ENCODE measurements around the gene ZFAND2B. TPM values are rescaled to one million over a fixed set of nuclear protein-coding genes. Genes with fewer than 3 reads are reported as not detected.

The ZFAND2B gene
- total RNA-seq, 1 experiment from 2014 or later = 19.5 TPM

DNA sequence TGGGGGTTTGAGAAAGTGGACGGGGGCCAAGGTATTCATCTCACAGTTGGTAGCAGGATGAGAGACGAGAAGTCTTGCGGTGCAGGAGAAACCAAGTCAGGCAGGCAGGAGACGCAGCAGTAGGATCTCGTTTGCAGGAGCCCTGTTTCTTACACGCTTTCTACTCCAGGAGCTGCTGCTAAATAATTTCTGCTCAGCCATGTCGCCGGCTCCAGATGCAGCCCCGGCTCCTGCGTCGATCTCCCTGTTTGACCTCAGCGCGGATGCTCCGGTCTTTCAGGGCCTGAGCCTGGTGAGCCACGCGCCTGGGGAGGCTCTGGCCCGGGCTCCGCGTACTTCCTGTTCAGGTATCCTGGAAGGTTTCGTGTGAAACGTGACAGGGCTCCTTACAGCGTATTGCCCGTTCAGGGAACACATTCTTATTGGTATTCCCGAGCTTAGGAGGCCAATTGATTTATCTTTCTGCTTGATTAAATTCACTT, 23.5 kb downstream of the ZFAND2B start (continued):
- TF ChIP-seq, protein P1, sequence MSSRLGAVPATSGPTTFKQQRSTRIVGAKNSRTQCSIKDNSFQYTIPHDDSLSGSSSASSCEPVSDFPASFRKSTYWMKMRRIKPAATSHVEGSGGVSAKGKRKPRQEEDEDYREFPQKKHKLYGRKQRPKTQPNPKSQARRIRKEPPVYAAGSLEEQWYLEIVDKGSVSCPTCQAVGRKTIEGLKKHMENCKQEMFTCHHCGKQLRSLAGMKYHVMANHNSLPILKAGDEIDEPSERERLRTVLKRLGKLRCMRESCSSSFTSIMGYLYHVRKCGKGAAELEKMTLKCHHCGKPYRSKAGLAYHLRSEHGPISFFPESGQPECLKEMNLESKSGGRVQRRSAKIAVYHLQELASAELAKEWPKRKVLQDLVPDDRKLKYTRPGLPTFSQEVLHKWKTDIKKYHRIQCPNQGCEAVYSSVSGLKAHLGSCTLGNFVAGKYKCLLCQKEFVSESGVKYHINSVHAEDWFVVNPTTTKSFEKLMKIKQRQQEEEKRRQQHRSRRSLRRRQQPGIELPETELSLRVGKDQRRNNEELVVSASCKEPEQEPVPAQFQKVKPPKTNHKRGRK (CRISPR knock-in tag; IDR thresholded peaks at IDR 0.05; ENCODE audit: borderline replicate concordance) = no peak
- TF ChIP-seq PRRX2 (CRISPR knock-in tag; IDR thresholded peaks at IDR 0.05) (no peak), GABPB1 (CRISPR knock-in tag; IDR thresholded peaks at IDR 0.05) (no peak), ELF4 (CRISPR knock-in tag; IDR thresholded peaks at IDR 0.05; ENCODE audit: low read depth) (no peak), ZNF232 (CRISPR knock-in tag; IDR thresholded peaks at IDR 0.05) (0 out of 2 replicates have a peak, but pooled peaks have one; percentile 27), ZNF317 (CRISPR knock-in tag; IDR thresholded peaks at IDR 0.05; ENCODE audit: borderline replicate concordance, low read depth) (no peak), CBFB (CRISPR knock-in tag; IDR thresholded peaks at IDR 0.05; ENCODE audit: low read depth) (no peak), MYBL2 (CRISPR knock-in tag; IDR thresholded peaks at IDR 0.05) (0 out of 2 replicates have a peak, but pooled peaks have one; percentile 5), OVOL2 (CRISPR knock-in tag; IDR thresholded peaks at IDR 0.05; ENCODE audit: borderline replicate concordance) (no peak), RELA (CRISPR knock-in tag; IDR thresholded peaks at IDR 0.05; ENCODE audit: borderline replicate concordance) (no peak), ZNF138 (CRISPR knock-in tag; conservative IDR thresholded peaks at IDR 0.05) (no peak), ATF1 (CRISPR knock-in tag; IDR thresholded peaks at IDR 0.05) (no peak), SMAD3 (CRISPR knock-in tag; IDR thresholded peaks at IDR 0.05; ENCODE audit: borderline replicate concordance) (no peak), NFE2L1 (CRISPR knock-in tag; IDR thresholded peaks at IDR 0.05) (0 out of 2 replicates have a peak, but pooled peaks have one; percentile 13)
- TF ChIP-seq, protein P2, sequence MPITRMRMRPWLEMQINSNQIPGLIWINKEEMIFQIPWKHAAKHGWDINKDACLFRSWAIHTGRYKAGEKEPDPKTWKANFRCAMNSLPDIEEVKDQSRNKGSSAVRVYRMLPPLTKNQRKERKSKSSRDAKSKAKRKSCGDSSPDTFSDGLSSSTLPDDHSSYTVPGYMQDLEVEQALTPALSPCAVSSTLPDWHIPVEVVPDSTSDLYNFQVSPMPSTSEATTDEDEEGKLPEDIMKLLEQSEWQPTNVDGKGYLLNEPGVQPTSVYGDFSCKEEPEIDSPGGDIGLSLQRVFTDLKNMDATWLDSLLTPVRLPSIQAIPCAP (CRISPR knock-in tag; IDR thresholded peaks at IDR 0.05) = no peak
- TF ChIP-seq, protein P3, sequence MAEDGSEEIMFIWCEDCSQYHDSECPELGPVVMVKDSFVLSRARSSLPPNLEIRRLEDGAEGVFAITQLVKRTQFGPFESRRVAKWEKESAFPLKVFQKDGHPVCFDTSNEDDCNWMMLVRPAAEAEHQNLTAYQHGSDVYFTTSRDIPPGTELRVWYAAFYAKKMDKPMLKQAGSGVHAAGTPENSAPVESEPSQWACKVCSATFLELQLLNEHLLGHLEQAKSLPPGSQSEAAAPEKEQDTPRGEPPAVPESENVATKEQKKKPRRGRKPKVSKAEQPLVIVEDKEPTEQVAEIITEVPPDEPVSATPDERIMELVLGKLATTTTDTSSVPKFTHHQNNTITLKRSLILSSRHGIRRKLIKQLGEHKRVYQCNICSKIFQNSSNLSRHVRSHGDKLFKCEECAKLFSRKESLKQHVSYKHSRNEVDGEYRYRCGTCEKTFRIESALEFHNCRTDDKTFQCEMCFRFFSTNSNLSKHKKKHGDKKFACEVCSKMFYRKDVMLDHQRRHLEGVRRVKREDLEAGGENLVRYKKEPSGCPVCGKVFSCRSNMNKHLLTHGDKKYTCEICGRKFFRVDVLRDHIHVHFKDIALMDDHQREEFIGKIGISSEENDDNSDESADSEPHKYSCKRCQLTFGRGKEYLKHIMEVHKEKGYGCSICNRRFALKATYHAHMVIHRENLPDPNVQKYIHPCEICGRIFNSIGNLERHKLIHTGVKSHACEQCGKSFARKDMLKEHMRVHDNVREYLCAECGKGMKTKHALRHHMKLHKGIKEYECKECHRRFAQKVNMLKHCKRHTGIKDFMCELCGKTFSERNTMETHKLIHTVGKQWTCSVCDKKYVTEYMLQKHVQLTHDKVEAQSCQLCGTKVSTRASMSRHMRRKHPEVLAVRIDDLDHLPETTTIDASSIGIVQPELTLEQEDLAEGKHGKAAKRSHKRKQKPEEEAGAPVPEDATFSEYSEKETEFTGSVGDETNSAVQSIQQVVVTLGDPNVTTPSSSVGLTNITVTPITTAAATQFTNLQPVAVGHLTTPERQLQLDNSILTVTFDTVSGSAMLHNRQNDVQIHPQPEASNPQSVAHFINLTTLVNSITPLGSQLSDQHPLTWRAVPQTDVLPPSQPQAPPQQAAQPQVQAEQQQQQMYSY (CRISPR knock-in tag; IDR thresholded peaks at IDR 0.05) = no peak
- TF ChIP-seq, protein P4, sequence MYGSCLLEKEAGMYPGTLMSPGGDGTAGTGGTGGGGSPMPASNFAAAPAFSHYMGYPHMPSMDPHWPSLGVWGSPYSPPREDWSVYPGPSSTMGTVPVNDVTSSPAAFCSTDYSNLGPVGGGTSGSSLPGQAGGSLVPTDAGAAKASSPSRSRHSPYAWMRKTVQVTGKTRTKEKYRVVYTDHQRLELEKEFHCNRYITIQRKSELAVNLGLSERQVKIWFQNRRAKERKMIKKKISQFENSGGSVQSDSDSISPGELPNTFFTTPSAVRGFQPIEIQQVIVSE (CRISPR knock-in tag; IDR thresholded peaks at IDR 0.05; ENCODE audit: borderline replicate concordance) = no peak
- TF ChIP-seq, protein P5, sequence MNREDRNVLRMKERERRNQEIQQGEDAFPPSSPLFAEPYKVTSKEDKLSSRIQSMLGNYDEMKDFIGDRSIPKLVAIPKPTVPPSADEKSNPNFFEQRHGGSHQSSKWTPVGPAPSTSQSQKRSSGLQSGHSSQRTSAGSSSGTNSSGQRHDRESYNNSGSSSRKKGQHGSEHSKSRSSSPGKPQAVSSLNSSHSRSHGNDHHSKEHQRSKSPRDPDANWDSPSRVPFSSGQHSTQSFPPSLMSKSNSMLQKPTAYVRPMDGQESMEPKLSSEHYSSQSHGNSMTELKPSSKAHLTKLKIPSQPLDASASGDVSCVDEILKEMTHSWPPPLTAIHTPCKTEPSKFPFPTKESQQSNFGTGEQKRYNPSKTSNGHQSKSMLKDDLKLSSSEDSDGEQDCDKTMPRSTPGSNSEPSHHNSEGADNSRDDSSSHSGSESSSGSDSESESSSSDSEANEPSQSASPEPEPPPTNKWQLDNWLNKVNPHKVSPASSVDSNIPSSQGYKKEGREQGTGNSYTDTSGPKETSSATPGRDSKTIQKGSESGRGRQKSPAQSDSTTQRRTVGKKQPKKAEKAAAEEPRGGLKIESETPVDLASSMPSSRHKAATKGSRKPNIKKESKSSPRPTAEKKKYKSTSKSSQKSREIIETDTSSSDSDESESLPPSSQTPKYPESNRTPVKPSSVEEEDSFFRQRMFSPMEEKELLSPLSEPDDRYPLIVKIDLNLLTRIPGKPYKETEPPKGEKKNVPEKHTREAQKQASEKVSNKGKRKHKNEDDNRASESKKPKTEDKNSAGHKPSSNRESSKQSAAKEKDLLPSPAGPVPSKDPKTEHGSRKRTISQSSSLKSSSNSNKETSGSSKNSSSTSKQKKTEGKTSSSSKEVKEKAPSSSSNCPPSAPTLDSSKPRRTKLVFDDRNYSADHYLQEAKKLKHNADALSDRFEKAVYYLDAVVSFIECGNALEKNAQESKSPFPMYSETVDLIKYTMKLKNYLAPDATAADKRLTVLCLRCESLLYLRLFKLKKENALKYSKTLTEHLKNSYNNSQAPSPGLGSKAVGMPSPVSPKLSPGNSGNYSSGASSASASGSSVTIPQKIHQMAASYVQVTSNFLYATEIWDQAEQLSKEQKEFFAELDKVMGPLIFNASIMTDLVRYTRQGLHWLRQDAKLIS (CRISPR knock-in tag; IDR thresholded peaks at IDR 0.05; ENCODE audit: borderline replicate concordance) = no peak
- TF ChIP-seq, protein P6, sequence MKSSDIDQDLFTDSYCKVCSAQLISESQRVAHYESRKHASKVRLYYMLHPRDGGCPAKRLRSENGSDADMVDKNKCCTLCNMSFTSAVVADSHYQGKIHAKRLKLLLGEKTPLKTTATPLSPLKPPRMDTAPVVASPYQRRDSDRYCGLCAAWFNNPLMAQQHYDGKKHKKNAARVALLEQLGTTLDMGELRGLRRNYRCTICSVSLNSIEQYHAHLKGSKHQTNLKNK (CRISPR knock-in tag; IDR thresholded peaks at IDR 0.05) = no peak
- TF ChIP-seq, protein P7, sequence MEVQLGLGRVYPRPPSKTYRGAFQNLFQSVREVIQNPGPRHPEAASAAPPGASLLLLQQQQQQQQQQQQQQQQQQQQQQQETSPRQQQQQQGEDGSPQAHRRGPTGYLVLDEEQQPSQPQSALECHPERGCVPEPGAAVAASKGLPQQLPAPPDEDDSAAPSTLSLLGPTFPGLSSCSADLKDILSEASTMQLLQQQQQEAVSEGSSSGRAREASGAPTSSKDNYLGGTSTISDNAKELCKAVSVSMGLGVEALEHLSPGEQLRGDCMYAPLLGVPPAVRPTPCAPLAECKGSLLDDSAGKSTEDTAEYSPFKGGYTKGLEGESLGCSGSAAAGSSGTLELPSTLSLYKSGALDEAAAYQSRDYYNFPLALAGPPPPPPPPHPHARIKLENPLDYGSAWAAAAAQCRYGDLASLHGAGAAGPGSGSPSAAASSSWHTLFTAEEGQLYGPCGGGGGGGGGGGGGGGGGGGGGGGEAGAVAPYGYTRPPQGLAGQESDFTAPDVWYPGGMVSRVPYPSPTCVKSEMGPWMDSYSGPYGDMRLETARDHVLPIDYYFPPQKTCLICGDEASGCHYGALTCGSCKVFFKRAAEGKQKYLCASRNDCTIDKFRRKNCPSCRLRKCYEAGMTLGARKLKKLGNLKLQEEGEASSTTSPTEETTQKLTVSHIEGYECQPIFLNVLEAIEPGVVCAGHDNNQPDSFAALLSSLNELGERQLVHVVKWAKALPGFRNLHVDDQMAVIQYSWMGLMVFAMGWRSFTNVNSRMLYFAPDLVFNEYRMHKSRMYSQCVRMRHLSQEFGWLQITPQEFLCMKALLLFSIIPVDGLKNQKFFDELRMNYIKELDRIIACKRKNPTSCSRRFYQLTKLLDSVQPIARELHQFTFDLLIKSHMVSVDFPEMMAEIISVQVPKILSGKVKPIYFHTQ (CRISPR knock-in tag; IDR thresholded peaks at IDR 0.05) = no peak
- TF ChIP-seq, protein P8, sequence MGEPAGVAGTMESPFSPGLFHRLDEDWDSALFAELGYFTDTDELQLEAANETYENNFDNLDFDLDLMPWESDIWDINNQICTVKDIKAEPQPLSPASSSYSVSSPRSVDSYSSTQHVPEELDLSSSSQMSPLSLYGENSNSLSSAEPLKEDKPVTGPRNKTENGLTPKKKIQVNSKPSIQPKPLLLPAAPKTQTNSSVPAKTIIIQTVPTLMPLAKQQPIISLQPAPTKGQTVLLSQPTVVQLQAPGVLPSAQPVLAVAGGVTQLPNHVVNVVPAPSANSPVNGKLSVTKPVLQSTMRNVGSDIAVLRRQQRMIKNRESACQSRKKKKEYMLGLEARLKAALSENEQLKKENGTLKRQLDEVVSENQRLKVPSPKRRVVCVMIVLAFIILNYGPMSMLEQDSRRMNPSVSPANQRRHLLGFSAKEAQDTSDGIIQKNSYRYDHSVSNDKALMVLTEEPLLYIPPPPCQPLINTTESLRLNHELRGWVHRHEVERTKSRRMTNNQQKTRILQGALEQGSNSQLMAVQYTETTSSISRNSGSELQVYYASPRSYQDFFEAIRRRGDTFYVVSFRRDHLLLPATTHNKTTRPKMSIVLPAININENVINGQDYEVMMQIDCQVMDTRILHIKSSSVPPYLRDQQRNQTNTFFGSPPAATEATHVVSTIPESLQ (CRISPR knock-in tag; IDR thresholded peaks at IDR 0.05) = no peak
- TF ChIP-seq, protein P9, sequence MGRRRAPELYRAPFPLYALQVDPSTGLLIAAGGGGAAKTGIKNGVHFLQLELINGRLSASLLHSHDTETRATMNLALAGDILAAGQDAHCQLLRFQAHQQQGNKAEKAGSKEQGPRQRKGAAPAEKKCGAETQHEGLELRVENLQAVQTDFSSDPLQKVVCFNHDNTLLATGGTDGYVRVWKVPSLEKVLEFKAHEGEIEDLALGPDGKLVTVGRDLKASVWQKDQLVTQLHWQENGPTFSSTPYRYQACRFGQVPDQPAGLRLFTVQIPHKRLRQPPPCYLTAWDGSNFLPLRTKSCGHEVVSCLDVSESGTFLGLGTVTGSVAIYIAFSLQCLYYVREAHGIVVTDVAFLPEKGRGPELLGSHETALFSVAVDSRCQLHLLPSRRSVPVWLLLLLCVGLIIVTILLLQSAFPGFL (CRISPR knock-in tag; IDR thresholded peaks at IDR 0.05; ENCODE audit: borderline replicate concordance) = no peak
